CD4-positive, CD25-positive, alpha-beta regulatory T cell (primary cell): Measurements from ENCODE around the gene SLC22A14. TPM values are rescaled to one million over a fixed set of nuclear protein-coding genes. Genes with fewer than 3 reads are reported as not detected.

ENCODE experiments used
- ATAC-seq, 2 donors: fragments of 150-1000 bp; cut with Tn5 transposase; one replicate each; pipeline ENCODE4 v1.10.0; 2021; ENCODE audit warnings: low read depth in 2 of 2, moderate number of reproducible peaks in 2 of 2, moderate library complexity in 1 of 2
- DNase-seq, 3 donors: peaks; one replicate each; pipeline versions ENCODE4 v3.0.0 to v3.0.0-alpha.2; 2012 to 2022; ENCODE audit warnings: mixed read lengths in 1 of 3
- H3K27ac ChIP-seq: one replicate; pipeline ENCODE4 v1.7.0; 2013; ENCODE audit warnings: mild to moderate bottlenecking, low read length; ENCODE audit not compliant: insufficient read depth, poor library complexity, severe bottlenecking
- H3K27me3 ChIP-seq: one replicate; pipeline ENCODE4 v1.7.0; 2013; ENCODE audit warnings: low read length; ENCODE audit not compliant: control insufficient read depth, insufficient read depth
- H3K36me3 ChIP-seq: one replicate; pipeline ENCODE4 v1.7.0; 2013; ENCODE audit warnings: mild to moderate bottlenecking, low read length, moderate library complexity; ENCODE audit not compliant: control insufficient read depth, insufficient read depth
- H3K4me1 ChIP-seq: 2 replicates; pipeline ENCODE4 v1.7.0; 2013; ENCODE audit warnings: mild to moderate bottlenecking, low read length; ENCODE audit not compliant: insufficient read depth, control insufficient read depth, poor library complexity, severe bottlenecking
- H3K4me3 ChIP-seq: one replicate; pipeline ENCODE4 v1.7.0; 2013; ENCODE audit warnings: low read depth, mild to moderate bottlenecking, low read length, moderate library complexity
- H3K9me3 ChIP-seq, 2 experiments: 1 replicate in 1 of 2; 2 replicates in 1 of 2; pipeline ENCODE4 v1.7.0; 2013; ENCODE audit warnings: low read length in 2 of 2, mild to moderate bottlenecking in 1 of 2, moderate library complexity in 1 of 2; ENCODE audit not compliant: control insufficient read depth in 2 of 2
- H3K27ac Mint-ChIP-seq, 3 donors: one replicate each; pipeline ENCODE4 v1.8.0; 2020 to 2022; ENCODE audit warnings: mild to moderate bottlenecking in 3 of 3, mixed read lengths in 3 of 3, moderate library complexity in 2 of 3
- H3K27me3 Mint-ChIP-seq: one replicate; pipeline ENCODE4 v1.8.0; 2022; ENCODE audit warnings: mild to moderate bottlenecking, mixed read lengths
- H3K36me3 Mint-ChIP-seq: one replicate; pipeline ENCODE4 v1.8.0; 2020; ENCODE audit warnings: mixed read lengths
- H3K4me1 Mint-ChIP-seq, 4 donors: one replicate each; pipeline ENCODE4 v1.8.0; 2020 to 2022; ENCODE audit warnings: mixed read lengths in 4 of 4, mild to moderate bottlenecking in 1 of 4
- H3K4me3 Mint-ChIP-seq, 4 donors: one replicate each; pipeline ENCODE4 v1.8.0; 2020 to 2022; ENCODE audit warnings: mild to moderate bottlenecking in 4 of 4, mixed read lengths in 4 of 4, moderate library complexity in 3 of 4
- H3K9me3 Mint-ChIP-seq, 7 donors: one replicate each; pipeline ENCODE4 v1.8.0; 2020 to 2022; ENCODE audit warnings: mixed read lengths in 7 of 7, mild to moderate bottlenecking in 3 of 7, moderate library complexity in 2 of 7
- polyA plus RNA-seq, 4 donors: library from polyadenylated mRNA; unstranded; fragments of 300-500 nt; fragmentation: Illumina TruSeq; gene quantifications; one replicate each; pipeline ENCODE4 v1.2.3, GENCODE V29; 2021
- total RNA-seq: library from RNA; stranded (reverse); gene quantifications from one replicate; pipeline ENCODE4 v1.2.3, GENCODE V29; 2022

Gene SLC22A14
- total and polyA plus RNA-seq, 5 donors from 2014 or later: not detected

- peaks cover 84% of the 10 kb centered on the region for H3K36me3 ChIP-seq
These were observed 31.9 kb upstream of the SLC22A14 start for GRCh38 chr3:38250198-38250597.

DNA sequence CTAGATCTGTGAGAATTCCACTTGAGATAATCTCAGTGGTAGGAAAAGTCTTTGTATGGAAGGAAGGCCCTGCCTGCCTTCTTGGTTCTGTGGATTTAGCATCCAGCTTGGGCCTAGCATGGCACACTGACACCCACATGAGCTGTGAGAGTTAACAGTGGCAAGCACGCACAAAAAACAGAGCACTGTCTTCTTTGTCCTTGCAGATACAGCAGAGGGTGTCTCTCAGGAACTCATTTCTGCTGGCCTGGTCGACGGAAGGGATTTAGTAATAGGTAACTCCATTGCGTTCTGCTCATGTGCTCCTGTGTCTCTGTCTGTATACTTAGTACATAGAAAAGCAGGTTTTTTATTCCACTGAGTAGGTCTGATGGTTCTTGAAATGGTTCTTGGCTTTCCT is 30.9 kb upstream of the SLC22A14 start:
- Mint-ChIP-seq H3K9me3 (no peaks in the 10 kb centered on the region), H3K27ac (peak overlapping the region in 1 of 3 donors; percentile 8), H3K4me3 (no peak overlapping the region), H3K4me1 (peaks cover 10 to 21% (median 12%) of the 10 kb centered on the region in 4 donors), H3K27me3 (no peaks in the 10 kb centered on the region), H3K36me3 (peaks cover 61% of the 10 kb centered on the region)
- no peaks in the 10 kb centered on the region for H3K9me3 ChIP-seq
- no peak overlapping the region for H3K4me3 ChIP-seq
- H3K27me3 ChIP-seq: no peaks in the 10 kb centered on the region
- no peak for DNase-seq
- peaks cover 76% of the 10 kb centered on the region for H3K36me3 ChIP-seq
- no peak for ATAC-seq
- peaks cover 6% of the 10 kb centered on the region for H3K4me1 ChIP-seq
- no peak overlapping the region for H3K27ac ChIP-seq

More at GRCh38 chr3:38250198-38250597, 31.9 kb upstream of the SLC22A14 start:
- Histone ChIP-seq H3K27me3 (no peaks in the 10 kb centered on the region), H3K4me3 (no peak overlapping the region), H3K4me1 (peaks cover 3% of the 10 kb centered on the region), H3K27ac (no peak overlapping the region), H3K9me3 (no peaks in the 10 kb centered on the region)
- Mint-ChIP-seq H3K27ac (peak overlapping the region in 1 of 3 donors; percentile 5), H3K4me3 (no peak overlapping the region), H3K27me3 (no peaks in the 10 kb centered on the region), H3K4me1 (peaks cover 6 to 20% (median 8%) of the 10 kb centered on the region in 4 donors), H3K9me3 (no peaks in the 10 kb centered on the region), H3K36me3 (peaks cover 61% of the 10 kb centered on the region)
- no peak for DNase-seq
- no peak for ATAC-seq

- DNase-seq (peak in 1 of 3 donors; percentile 16), ATAC-seq (no peak)
- Mint-ChIP-seq H3K4me3 (no peak overlapping the region), H3K9me3 (no peaks in the 10 kb centered on the region), H3K27ac (peak overlapping the region in 1 of 3 donors; percentile 57), H3K36me3 (peaks cover 40% of the 10 kb centered on the region), H3K4me1 (peaks cover 16 to 39% (median 29%) of the 10 kb centered on the region in 4 donors), H3K27me3 (no peaks in the 10 kb centered on the region)
- Histone ChIP-seq H3K4me3 (no peak overlapping the region), H3K4me1 (peaks cover 10% of the 10 kb centered on the region), H3K27ac (no peak overlapping the region), H3K9me3 (no peaks in the 10 kb centered on the region), H3K27me3 (no peaks in the 10 kb centered on the region), H3K36me3 (peaks cover 59% of the 10 kb centered on the region)
These were observed 28.4 kb upstream of the SLC22A14 start for GRCh38 chr3:38253704-38254103.

- Histone ChIP-seq H3K4me1 (peaks cover 10% of the 10 kb centered on the region), H3K9me3 (no peaks in the 10 kb centered on the region), H3K4me3 (no peak overlapping the region), H3K36me3 (peaks cover 48% of the 10 kb centered on the region), H3K27me3 (no peaks in the 10 kb centered on the region), H3K27ac (no peak overlapping the region)
- H3K9me3 Mint-ChIP-seq: no peaks in the 10 kb centered on the region
- H3K4me3 Mint-ChIP-seq: no peak overlapping the region
- H3K27ac Mint-ChIP-seq: peak overlapping the region in 1 of 3 donors; percentile 2
- no peak for ATAC-seq
- peaks cover 19 to 50% (median 38%) of the 10 kb centered on the region in 4 donors for H3K4me1 Mint-ChIP-seq
- peaks cover 31% of the 10 kb centered on the region for H3K36me3 Mint-ChIP-seq
- DNase-seq: no peak
- no peaks in the 10 kb centered on the region for H3K27me3 Mint-ChIP-seq
These were observed 27.2 kb upstream of the SLC22A14 start for GRCh38 chr3:38254872-38255271.

DNA sequence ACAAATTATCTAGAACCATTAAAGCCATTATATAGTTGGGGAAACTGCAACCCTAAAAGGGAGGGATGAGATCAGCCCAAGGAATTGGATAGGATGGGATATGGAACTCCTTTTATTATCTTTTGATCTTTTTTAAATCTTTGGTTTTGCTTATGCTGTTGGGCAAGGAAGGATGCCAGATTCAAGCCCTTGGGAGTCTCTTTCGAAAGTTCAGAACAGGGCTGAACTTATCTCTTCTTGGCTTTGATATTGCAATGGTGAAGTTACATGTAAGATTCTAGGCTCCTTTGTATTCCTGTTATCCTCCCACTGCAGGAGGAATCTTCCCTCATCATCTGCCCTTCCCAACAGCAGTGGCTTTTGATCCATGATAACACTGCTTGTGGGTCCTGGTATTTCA is 26.5 kb upstream of the SLC22A14 start:
- ATAC-seq (no peak), DNase-seq (no peak)
- Histone ChIP-seq H3K36me3 (peaks cover 40% of the 10 kb centered on the region), H3K27me3 (no peaks in the 10 kb centered on the region), H3K4me3 (no peak overlapping the region), H3K4me1 (peaks cover 14% of the 10 kb centered on the region), H3K27ac (no peak overlapping the region), H3K9me3 (no peaks in the 10 kb centered on the region)
- H3K27me3 Mint-ChIP-seq: no peaks in the 10 kb centered on the region
- peaks cover 29% of the 10 kb centered on the region for H3K36me3 Mint-ChIP-seq
- peak overlapping the region in 2 of 3 donors; percentile 18 to 68 for H3K27ac Mint-ChIP-seq
- peaks cover 24 to 53% (median 44%) of the 10 kb centered on the region in 4 donors for H3K4me1 Mint-ChIP-seq
- H3K4me3 Mint-ChIP-seq: no peak overlapping the region
- H3K9me3 Mint-ChIP-seq: no peaks in the 10 kb centered on the region

DNA sequence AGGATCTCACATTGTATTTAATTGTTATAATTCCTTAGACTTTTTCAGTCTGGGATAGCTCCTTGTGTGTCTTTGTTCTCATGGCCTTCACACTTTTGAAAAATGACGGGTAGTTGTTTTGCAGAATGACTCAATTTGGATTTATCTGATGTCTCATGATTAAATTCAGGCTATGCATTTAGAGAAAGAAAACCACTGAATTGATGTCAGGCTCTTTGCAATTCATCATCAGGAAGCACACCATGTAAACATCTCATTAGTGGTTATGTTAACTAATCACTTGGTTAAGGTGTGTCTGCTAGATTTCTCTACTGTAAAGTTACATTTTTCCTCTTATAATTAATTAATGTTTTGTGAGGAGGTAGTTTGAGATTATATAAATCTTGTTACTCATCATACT is 24.5 kb upstream of the SLC22A14 start:
- peaks cover 22% of the 10 kb centered on the region for H3K36me3 Mint-ChIP-seq
- H3K4me3 Mint-ChIP-seq: peak overlapping the region; percentile 1 to 83 (median 34)
- H3K4me1 ChIP-seq: peaks cover 14% of the 10 kb centered on the region
- peaks cover 24 to 53% (median 45%) of the 10 kb centered on the region in 4 donors for H3K4me1 Mint-ChIP-seq
- H3K4me3 ChIP-seq: peak overlapping the region; percentile 38
- H3K27me3 ChIP-seq: no peaks in the 10 kb centered on the region
- H3K9me3 Mint-ChIP-seq: no peaks in the 10 kb centered on the region
- peak overlapping the region; percentile 68 to 80 (median 70) for H3K27ac Mint-ChIP-seq
- no peaks in the 10 kb centered on the region for H3K27me3 Mint-ChIP-seq
- no peaks in the 10 kb centered on the region for H3K9me3 ChIP-seq
- peak overlapping the region; percentile 15 for H3K27ac ChIP-seq
- H3K36me3 ChIP-seq: peaks cover 22% of the 10 kb centered on the region
- peak in 2 of 3 donors; percentile 26 to 44 for DNase-seq
- peak in 1 of 2 donors; percentile 69 for ATAC-seq

DNA sequence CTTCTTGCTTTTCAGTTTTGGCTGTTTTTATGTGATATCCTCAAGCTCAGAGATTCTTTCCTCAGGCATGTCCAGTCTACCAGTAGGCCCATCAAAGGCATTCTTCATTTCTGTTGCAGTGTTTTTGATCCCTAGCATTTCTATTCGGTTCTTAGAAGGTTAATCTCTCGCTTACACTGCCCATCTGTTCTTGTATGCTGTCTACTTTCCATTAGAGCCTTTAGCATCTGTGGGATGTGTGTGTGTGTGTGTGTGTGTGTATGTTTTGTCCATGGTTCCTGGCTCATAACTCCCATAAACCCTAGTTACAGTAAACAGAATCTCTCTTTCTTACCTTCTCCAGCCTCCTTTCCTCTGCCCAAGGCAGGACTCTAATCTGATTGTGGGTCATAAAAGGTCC is 21.6 kb upstream of the SLC22A14 start:
- Histone ChIP-seq H3K4me3 (no peak overlapping the region), H3K9me3 (no peaks in the 10 kb centered on the region), H3K36me3 (no peaks in the 10 kb centered on the region), H3K27ac (no peak overlapping the region), H3K27me3 (no peaks in the 10 kb centered on the region), H3K4me1 (peaks cover 14% of the 10 kb centered on the region)
- ATAC-seq (no peak), DNase-seq (no peak)
- no peaks in the 10 kb centered on the region for H3K9me3 Mint-ChIP-seq
- no peaks in the 10 kb centered on the region for H3K27me3 Mint-ChIP-seq
- peaks cover 4% of the 10 kb centered on the region for H3K36me3 Mint-ChIP-seq
- H3K4me1 Mint-ChIP-seq: peaks cover 25 to 53% (median 42%) of the 10 kb centered on the region in 4 donors
- H3K27ac Mint-ChIP-seq: peak overlapping the region; percentile 0 to 80 (median 16)
- peak overlapping the region in 1 of 4 donors; percentile 15 for H3K4me3 Mint-ChIP-seq

DNA sequence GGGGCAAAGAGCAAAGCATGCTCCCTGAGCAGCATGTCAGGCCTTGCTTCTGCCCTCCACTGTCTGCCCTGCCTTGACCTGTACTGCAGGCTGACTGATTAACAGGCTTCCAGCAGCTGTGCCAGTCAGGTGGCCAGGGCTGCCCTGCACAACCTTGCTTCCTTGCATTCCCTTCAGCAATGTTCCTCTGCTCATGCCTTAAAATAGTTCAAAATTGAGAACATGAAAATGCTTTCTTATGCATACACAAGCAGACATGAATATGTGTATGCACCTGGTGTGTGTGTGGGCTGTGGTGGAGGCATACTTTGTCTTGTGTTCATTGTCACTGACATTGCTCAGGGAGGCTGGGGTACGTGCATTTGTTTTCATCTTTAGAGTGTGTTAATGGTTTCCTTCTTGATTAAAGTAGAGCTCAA is 17.7 kb upstream of the SLC22A14 start:
- Histone ChIP-seq H3K4me3 (no peak overlapping the region), H3K36me3 (no peaks in the 10 kb centered on the region), H3K27ac (no peak overlapping the region), H3K4me1 (peaks cover 9% of the 10 kb centered on the region), H3K27me3 (no peaks in the 10 kb centered on the region), H3K9me3 (no peaks in the 10 kb centered on the region)
- peaks cover 0 to 3% (median 0%) of the 10 kb centered on the region in 7 donors for H3K9me3 Mint-ChIP-seq
- ATAC-seq: no peak
- no peaks in the 10 kb centered on the region for H3K27me3 Mint-ChIP-seq
- H3K36me3 Mint-ChIP-seq: peaks cover 11% of the 10 kb centered on the region
- H3K4me3 Mint-ChIP-seq: no peak overlapping the region
- DNase-seq: no peak
- H3K4me1 Mint-ChIP-seq: peaks cover 16 to 47% (median 30%) of the 10 kb centered on the region in 4 donors
- H3K27ac Mint-ChIP-seq: peak overlapping the region in 1 of 3 donors; percentile 57
